GM06990 (cell line): ENCODE data around the gene ROR2.

Experiments used
- DNase-seq: peaks from one replicate; pipeline ENCODE4 v3.0.0-alpha.2; 2011; ENCODE audit not compliant: insufficient read length; ENCODE audit errors: extremely low read depth
- H3K27me3 ChIP-seq: replicated peaks from 2 replicates; pipeline ENCODE4 v1.6.0; 2011; ENCODE audit warnings: low read length; ENCODE audit not compliant: control insufficient read depth, insufficient read depth
- H3K36me3 ChIP-seq: 2 replicates; pipeline ENCODE4 v1.5.1; 2011; ENCODE audit warnings: low read length; ENCODE audit not compliant: control insufficient read depth, insufficient read depth
- H3K4me3 ChIP-seq: replicated peaks from 2 replicates; pipeline ENCODE4 v1.5.1; 2011; ENCODE audit warnings: low read depth, mild to moderate bottlenecking, control low read depth, low read length
- TF ChIP-seq, protein P1 (sequence below): IDR thresholded peaks from 2 replicates; pipeline ENCODE4 v1.5.1; 2011; ENCODE audit warnings: low read length, control low read depth, mild to moderate bottlenecking, inconsistent platforms; ENCODE audit not compliant: insufficient read depth, poor library complexity, severe bottlenecking

The ROR2 gene

DNA sequence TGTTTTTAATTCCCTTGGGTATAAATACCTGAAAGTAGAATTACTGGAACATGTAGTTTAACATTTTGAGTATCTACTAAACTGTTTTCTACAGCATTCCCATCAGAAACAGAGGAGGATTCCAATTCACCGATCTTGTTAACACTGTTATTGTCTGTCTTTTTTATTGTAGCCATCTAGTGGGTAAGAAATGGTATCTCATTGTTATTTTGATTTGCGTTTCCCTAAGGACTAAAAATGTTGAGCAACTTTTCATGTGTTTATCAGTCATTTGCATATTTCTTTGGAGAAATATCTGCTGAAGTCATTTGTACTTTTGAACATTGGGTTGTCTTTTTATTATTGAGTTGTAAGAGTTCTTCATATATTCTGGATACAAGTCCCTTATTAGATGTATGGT lies 391.1 kb downstream of the ROR2 start:
- no peaks in the 10 kb centered on the region for H3K36me3 ChIP-seq
- DNase-seq, result no peak
- TF ChIP-seq, protein P1, sequence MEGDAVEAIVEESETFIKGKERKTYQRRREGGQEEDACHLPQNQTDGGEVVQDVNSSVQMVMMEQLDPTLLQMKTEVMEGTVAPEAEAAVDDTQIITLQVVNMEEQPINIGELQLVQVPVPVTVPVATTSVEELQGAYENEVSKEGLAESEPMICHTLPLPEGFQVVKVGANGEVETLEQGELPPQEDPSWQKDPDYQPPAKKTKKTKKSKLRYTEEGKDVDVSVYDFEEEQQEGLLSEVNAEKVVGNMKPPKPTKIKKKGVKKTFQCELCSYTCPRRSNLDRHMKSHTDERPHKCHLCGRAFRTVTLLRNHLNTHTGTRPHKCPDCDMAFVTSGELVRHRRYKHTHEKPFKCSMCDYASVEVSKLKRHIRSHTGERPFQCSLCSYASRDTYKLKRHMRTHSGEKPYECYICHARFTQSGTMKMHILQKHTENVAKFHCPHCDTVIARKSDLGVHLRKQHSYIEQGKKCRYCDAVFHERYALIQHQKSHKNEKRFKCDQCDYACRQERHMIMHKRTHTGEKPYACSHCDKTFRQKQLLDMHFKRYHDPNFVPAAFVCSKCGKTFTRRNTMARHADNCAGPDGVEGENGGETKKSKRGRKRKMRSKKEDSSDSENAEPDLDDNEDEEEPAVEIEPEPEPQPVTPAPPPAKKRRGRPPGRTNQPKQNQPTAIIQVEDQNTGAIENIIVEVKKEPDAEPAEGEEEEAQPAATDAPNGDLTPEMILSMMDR, result no peak

DNA sequence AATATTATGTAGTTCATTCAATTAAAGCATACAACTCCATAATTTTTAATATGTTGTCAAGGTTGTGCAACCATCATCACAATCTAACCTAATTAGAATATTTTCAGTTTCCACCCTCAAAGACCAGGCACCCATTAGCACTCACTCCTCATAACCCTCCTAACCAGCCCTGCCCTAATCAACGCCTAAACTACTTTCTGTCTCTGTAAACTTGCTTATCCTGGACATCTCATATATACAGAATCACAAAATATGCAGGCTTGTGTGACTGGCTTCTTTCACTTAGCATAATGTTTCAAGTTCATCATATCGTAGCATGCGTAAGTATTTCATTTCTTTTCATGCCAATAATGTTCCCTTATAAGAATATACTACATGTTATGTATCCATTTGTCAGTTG lies 391.6 kb downstream of the ROR2 start:
- no peak for DNase-seq
- TF ChIP-seq, protein P1, result no peak
- H3K4me3 ChIP-seq, result no peak overlapping the region
- no peaks in the 10 kb centered on the region for H3K27me3 ChIP-seq
- H3K36me3 ChIP-seq, result no peaks in the 10 kb centered on the region

More for the DNA sequence above, 391.1 kb downstream of the ROR2 start:
- Histone ChIP-seq H3K4me3 (no peak overlapping the region), H3K27me3 (no peaks in the 10 kb centered on the region)

DNA sequence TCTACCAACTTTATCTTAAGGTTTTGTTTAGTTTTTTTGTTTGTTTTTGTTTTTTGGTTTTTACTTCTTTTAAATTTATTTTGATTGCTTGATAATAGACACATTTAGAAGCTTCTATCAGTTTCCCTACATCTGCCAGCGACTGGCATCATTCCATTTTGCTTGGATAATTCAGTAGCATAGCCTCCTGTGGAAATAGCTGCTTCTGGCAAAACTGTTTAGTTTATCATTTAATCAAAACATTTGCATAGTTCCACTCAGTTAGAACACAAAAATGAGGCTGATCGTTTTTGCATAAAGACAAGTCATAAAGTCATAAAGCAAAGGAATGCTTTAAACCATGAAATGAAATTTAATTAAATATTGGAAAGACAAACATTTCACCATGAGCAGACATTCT lies 392.7 kb downstream of the ROR2 start:
- Histone ChIP-seq H3K27me3 (no peaks in the 10 kb centered on the region), H3K36me3 (no peaks in the 10 kb centered on the region), H3K4me3 (no peak overlapping the region)
- TF ChIP-seq, protein P1, result no peak
- DNase-seq, result no peak

DNA sequence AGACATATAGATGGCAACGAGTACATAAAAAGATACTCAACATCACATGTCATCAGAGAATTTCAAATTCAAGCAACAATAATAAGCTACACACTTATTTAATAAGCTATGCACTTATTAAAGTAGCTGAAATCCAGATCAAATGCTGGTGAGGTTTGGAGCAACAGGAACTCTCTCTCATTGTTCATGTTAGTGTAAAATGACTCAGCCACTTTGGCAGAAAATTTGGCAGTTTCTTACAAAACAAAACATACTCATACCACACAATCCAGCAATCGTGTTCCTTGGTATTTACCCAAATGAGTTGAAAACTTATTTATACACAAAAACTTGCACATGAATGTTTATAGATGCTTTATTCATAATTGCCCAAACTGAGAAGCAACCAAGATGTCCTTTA lies 394.9 kb downstream of the ROR2 start:
- no peak overlapping the region for H3K4me3 ChIP-seq
- no peaks in the 10 kb centered on the region for H3K36me3 ChIP-seq
- TF ChIP-seq, protein P1, result no peak
- DNase-seq, result no peak
- H3K27me3 ChIP-seq, result no peaks in the 10 kb centered on the region

DNA sequence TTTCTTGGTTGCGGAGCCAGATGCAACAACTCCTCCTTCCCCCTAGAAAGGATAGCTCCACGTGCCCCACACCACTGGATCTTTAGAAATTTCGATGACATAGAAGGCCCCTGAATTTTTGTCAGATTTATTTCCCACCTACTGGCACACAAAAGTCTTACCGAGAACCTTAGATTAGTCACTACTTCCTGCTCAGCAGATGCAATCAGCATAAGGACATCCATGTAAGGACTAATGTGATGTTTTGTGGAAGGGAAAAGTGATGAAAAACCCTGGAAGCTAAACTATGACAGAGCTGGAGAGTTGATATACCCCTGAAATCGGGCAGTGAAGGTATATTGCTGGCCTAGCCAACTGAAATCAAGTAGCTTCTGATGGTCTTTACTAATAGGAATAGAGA lies 400.9 kb downstream of the ROR2 start:
- no peak for DNase-seq
- no peaks in the 10 kb centered on the region for H3K36me3 ChIP-seq
- TF ChIP-seq, protein P1, result no peak
- H3K27me3 ChIP-seq, result no peaks in the 10 kb centered on the region
- H3K4me3 ChIP-seq, result no peak overlapping the region

DNA sequence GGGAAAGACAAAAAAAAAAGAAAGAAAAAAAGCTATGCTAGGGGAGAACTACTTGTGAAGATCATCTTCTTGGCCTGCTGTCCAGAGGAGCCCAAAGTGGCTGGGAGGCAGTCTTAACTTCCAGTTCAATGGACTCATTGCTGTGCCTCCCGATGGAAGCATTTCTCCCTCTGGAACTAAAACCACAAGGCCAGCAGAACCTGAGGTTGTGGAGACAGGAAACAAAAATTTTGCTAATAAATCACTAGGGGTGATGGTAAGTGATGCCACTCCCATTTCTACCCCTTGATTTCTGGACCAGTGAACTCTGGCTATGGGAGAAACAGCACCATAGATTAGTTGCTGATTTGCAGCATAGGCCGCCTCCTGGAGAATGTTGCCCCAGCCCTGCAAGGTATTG lies 402.9 kb downstream of the ROR2 start:
- Histone ChIP-seq H3K36me3 (no peaks in the 10 kb centered on the region), H3K27me3 (no peaks in the 10 kb centered on the region), H3K4me3 (no peak overlapping the region)
- no peak for DNase-seq
- TF ChIP-seq, protein P1, result no peak
